HEK293 (cell line): ENCODE measurements around the gene SMNDC1.

ENCODE experiments used
- KLF9 ChIP-seq: fragments of 450-650 bp; formaldehyde crosslinking; IDR thresholded peaks from 2 replicates; pipeline ENCODE4 v1.5.1; 2016; ENCODE audit warnings: missing biosample characterization, missing genetic modification characterization, low read depth
- MYNN ChIP-seq: fragments of 450-650 bp; formaldehyde crosslinking; IDR thresholded peaks from 2 replicates; pipeline ENCODE4 v1.5.1; 2016; ENCODE audit warnings: missing biosample characterization, missing genetic modification characterization, borderline replicate concordance
- ZNF341 ChIP-seq: fragments of 450-650 bp; formaldehyde crosslinking; IDR thresholded peaks from 2 replicates; pipeline ENCODE4; 2016; ENCODE audit warnings: low read depth, missing biosample characterization, missing genetic modification characterization
- ZNF426 ChIP-seq: fragments of 450-650 bp; formaldehyde crosslinking; IDR thresholded peaks from 2 replicates; pipeline ENCODE4 v1.5.1; 2017; ENCODE audit warnings: missing biosample characterization, missing genetic modification characterization, mild to moderate bottlenecking, inconsistent platforms, moderate library complexity
- ZNF660 ChIP-seq: fragments of 450-650 bp; IDR thresholded peaks from 2 replicates; pipeline ENCODE4 v1.5.1; 2018; ENCODE audit warnings: missing biosample characterization, mild to moderate bottlenecking, missing genetic modification characterization
- TF ChIP-seq, protein P1 (sequence below): fragments of 450-650 bp; formaldehyde crosslinking; IDR thresholded peaks from 2 replicates; pipeline ENCODE4 v1.5.1; 2016; ENCODE audit warnings: missing biosample characterization, missing genetic modification characterization
- TF ChIP-seq, protein P2 (sequence below): fragments of 450-650 bp; formaldehyde crosslinking; IDR thresholded peaks from 2 replicates; pipeline ENCODE4 v1.5.1; 2016; ENCODE audit warnings: missing biosample characterization, missing genetic modification characterization

- TF ChIP-seq, protein P1, sequence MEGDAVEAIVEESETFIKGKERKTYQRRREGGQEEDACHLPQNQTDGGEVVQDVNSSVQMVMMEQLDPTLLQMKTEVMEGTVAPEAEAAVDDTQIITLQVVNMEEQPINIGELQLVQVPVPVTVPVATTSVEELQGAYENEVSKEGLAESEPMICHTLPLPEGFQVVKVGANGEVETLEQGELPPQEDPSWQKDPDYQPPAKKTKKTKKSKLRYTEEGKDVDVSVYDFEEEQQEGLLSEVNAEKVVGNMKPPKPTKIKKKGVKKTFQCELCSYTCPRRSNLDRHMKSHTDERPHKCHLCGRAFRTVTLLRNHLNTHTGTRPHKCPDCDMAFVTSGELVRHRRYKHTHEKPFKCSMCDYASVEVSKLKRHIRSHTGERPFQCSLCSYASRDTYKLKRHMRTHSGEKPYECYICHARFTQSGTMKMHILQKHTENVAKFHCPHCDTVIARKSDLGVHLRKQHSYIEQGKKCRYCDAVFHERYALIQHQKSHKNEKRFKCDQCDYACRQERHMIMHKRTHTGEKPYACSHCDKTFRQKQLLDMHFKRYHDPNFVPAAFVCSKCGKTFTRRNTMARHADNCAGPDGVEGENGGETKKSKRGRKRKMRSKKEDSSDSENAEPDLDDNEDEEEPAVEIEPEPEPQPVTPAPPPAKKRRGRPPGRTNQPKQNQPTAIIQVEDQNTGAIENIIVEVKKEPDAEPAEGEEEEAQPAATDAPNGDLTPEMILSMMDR (tag by site-specific recombination): no peak
- TF ChIP-seq KLF9 (no peak), MYNN (tag by site-specific recombination) (no peak), ZNF341 (tag by site-specific recombination) (no peak), ZNF426 (tag by site-specific recombination) (no peak), ZNF660 (tag by site-specific recombination) (no peak)
- TF ChIP-seq, protein P2, sequence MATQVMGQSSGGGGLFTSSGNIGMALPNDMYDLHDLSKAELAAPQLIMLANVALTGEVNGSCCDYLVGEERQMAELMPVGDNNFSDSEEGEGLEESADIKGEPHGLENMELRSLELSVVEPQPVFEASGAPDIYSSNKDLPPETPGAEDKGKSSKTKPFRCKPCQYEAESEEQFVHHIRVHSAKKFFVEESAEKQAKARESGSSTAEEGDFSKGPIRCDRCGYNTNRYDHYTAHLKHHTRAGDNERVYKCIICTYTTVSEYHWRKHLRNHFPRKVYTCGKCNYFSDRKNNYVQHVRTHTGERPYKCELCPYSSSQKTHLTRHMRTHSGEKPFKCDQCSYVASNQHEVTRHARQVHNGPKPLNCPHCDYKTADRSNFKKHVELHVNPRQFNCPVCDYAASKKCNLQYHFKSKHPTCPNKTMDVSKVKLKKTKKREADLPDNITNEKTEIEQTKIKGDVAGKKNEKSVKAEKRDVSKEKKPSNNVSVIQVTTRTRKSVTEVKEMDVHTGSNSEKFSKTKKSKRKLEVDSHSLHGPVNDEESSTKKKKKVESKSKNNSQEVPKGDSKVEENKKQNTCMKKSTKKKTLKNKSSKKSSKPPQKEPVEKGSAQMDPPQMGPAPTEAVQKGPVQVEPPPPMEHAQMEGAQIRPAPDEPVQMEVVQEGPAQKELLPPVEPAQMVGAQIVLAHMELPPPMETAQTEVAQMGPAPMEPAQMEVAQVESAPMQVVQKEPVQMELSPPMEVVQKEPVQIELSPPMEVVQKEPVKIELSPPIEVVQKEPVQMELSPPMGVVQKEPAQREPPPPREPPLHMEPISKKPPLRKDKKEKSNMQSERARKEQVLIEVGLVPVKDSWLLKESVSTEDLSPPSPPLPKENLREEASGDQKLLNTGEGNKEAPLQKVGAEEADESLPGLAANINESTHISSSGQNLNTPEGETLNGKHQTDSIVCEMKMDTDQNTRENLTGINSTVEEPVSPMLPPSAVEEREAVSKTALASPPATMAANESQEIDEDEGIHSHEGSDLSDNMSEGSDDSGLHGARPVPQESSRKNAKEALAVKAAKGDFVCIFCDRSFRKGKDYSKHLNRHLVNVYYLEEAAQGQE (tag by site-specific recombination): no peak
Measured at GRCh38 chr10:110276603-110277002, 28.1 kb downstream of the SMNDC1 start.
